Hematopoietic multipotent progenitor cell (in vitro differentiated cells): ENCODE measurements around the gene SFXN2. TPM values are rescaled to one million over a fixed set of nuclear protein-coding genes. Genes with fewer than 3 reads are reported as not detected.
A peak's percentile ranks its signal among the peaks of the same experiment; 100 is the strongest.
"Not testable (repeated sequence)": the region's sequence is repeated elsewhere in the genome, so short reads cannot be mapped to it uniquely, and the experiment has no call there.

Experiments used
- DNase-seq, 3 donors: peaks; one replicate each; pipeline ENCODE4 v3.0.0-alpha.2; 2011 to 2015; ENCODE audit warnings: low read depth in 2 of 3, low spot score in 2 of 3
- total RNA-seq: library from RNA; depleted of rRNA; stranded (reverse); fragments of >200 nt; gene quantifications from one replicate; pipeline ENCODE4 v1.2.3, GENCODE V29; 2012

The SFXN2 gene
- total RNA-seq, 1 donor, result 14.5 TPM

- not testable (repeated sequence) for DNase-seq
Observed at GRCh38 chr10:102716900-102717565, 2.6 kb downstream of the SFXN2 start.

- peak in 1 of 3 donors; percentile 47 for DNase-seq
Observed at GRCh38 chr10:102718220-102718619, 3.8 kb downstream of the SFXN2 start.

GRCh38 chr10:102720337-102720736 lies 5.9 kb downstream of the SFXN2 start:
- DNase-seq, result no peak

GRCh38 chr10:102720775-102721301 lies 6.4 kb downstream of the SFXN2 start:
- no peak for DNase-seq

GRCh38 chr10:102721954-102722353 lies 7.5 kb downstream of the SFXN2 start:
- DNase-seq, result no peak

GRCh38 chr10:102723989-102724388 lies 9.6 kb downstream of the SFXN2 start:
- no peak for DNase-seq

GRCh38 chr10:102726274-102726673 lies 11.8 kb downstream of the SFXN2 start:
- DNase-seq, result no peak

- DNase-seq, result no peak
Observed at GRCh38 chr10:102727037-102727818, 12.8 kb downstream of the SFXN2 start.

GRCh38 chr10:102729029-102730026 lies 14.9 kb downstream of the SFXN2 start:
- DNase-seq, result peak in 2 of 3 donors; percentile 71 to 75

- no peak for DNase-seq
Observed at GRCh38 chr10:102731222-102731800, 16.9 kb downstream of the SFXN2 start.

GRCh38 chr10:102732661-102733060 lies 18.2 kb downstream of the SFXN2 start:
- no peak for DNase-seq

GRCh38 chr10:102735065-102735562 lies 20.7 kb downstream of the SFXN2 start:
- DNase-seq, result no peak

GRCh38 chr10:102738692-102739121 lies 24.3 kb downstream of the SFXN2 start:
- peak in 1 of 3 donors; percentile 69 for DNase-seq

- DNase-seq, result no peak
Observed at GRCh38 chr10:102740229-102740628, 25.8 kb downstream of the SFXN2 start.

GRCh38 chr10:102741726-102742237 lies 27.3 kb downstream of the SFXN2 start:
- DNase-seq, result no peak

- not testable (repeated sequence) for DNase-seq
Observed at GRCh38 chr10:102742313-102742712, 27.9 kb downstream of the SFXN2 start.

- DNase-seq, result no peak
Observed at GRCh38 chr10:102743078-102743587, 28.7 kb downstream of the SFXN2 start.

- peak; percentile 88 to 99 (median 98) for DNase-seq
Observed at GRCh38 chr10:102743588-102744373, 29.3 kb downstream of the SFXN2 start, which contains the start of gene WBP1L. TSS of gene WBP1L (plus strand) at chr10:102743948. CDS start at chr10:102744054, 106 bp downstream.
